GM12874 (cell line): Measurements from ENCODE around the gene LRRC7.
A peak's percentile ranks its signal among the peaks of the same experiment; 100 is the strongest.

Experiments
- CTCF ChIP-seq: IDR thresholded peaks from 2 replicates; pipeline ENCODE4 v1.5.1; 2011; ENCODE audit warnings: low read depth, mild to moderate bottlenecking, control low read depth, low read length, moderate library complexity; ENCODE audit not compliant: insufficient read depth

Gene LRRC7

GRCh38 chr1:69697340-69697739, 129.6 kb downstream of the LRRC7 start:
- TF ChIP-seq CTCF = no peak

GRCh38 chr1:69700770-69701169, 133.0 kb downstream of the LRRC7 start:
- TF ChIP-seq CTCF = 0 out of 2 replicates have a peak, but pooled peaks have one; percentile 29

GRCh38 chr1:69702085-69702484, 134.4 kb downstream of the LRRC7 start:
- TF ChIP-seq CTCF = no peak

GRCh38 chr1:69706473-69706872, 138.8 kb downstream of the LRRC7 start:
- TF ChIP-seq CTCF = no peak

- no peak for TF ChIP-seq CTCF
Observed at GRCh38 chr1:69707103-69707502, 139.4 kb downstream of the LRRC7 start.

- TF ChIP-seq CTCF = no peak
Observed at GRCh38 chr1:69710484-69711189, 142.9 kb downstream of the LRRC7 start.

- no peak for TF ChIP-seq CTCF
Observed at GRCh38 chr1:69711190-69711930, 143.6 kb downstream of the LRRC7 start.
